NCI-H146 treated with DMSO at 0.1 percent for 48 hours (cell line): ENCODE data around the gene RPS27.
"Not testable (repeated sequence)": the region's sequence is repeated elsewhere in the genome, so short reads cannot be mapped to it uniquely, and the experiment has no call there.

Experiments used
- DNase-seq: peaks from one replicate; lab custom pipeline; 2025; ENCODE audit not compliant: unreplicated experiment; lab: John Stamatoyannopoulos, UW

RPS27 gene

GRCh38 chr1:153960206-153960605, 30.4 kb upstream of the RPS27 start:
- DNase-seq, result no peak

DNA sequence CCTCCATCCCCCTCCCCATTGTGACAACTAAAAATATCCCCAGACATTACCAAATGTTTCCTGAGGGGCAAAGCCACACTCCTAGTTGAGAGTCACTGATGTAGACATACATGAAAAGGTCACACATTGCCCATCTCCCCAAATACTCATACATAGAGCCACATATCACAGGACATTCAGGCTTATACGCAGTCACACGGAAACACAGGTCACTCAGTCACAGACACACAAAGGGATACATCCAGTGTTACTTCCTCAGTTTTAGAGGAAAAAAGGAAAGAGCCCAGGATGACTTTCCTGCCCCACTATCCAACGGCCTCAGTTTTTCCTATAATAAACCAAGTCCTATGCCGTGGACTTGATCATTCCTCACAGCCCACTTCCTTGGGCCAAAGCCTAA, 29.1 kb upstream of the RPS27 start:
- no peak for DNase-seq

- no peak for DNase-seq
Observed at GRCh38 chr1:153962088-153963029, 28.2 kb upstream of the RPS27 start.

DNA sequence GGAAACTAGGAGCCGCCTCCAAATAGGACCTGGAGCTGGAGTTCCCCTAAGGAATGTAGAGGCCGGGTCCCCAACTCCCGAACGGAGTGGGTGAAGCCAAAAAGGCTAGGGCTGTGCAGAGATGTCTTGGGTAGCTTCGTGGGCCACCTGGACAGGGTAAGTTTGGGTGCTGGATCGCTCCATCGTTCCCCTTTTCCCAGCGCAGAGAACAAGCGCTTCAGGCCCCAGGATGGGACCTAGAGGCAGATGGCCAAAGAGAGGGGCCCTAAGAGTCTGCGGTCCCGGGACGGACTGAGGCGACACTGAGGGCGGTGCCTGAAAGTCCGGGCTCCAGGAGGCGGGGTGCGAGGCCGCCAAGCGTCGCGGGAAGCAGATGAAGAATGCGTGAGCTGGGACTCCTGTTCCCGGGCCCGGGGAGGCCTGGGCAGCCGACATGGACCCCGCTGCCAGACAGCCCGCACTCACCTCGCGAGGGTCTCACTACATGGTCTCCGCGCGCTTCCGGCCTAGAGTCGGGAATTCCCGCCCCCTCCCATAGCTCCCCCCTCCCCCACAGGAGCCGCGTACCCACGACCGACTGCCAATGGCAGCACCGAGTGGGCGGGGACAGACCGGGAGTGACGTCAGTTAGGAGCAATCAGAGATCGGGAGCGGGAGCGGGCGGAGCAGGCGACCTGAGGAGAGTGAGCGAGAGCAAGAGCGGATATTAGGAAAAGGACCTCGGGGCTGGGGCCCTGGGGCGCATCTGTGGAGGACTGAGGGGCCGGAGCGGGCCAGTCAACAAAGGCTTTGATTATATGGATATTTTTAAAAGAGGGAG, 27.3 kb upstream of the RPS27 start, which contains the start of gene SLC39A1:
TSS of gene SLC39A1 (minus strand) at position 508 of the 820 bp plus-strand sequence. CDS start 822 bp downstream, outside the sequence.
- peak; percentile 92 for DNase-seq

- peak; percentile 42 for DNase-seq
Observed at GRCh38 chr1:153963850-153964331, 26.7 kb upstream of the RPS27 start.

GRCh38 chr1:153967107-153967999, 23.2 kb upstream of the RPS27 start, which contains the start of gene CREB3L4:
CREB3L4 (plus strand) TSS chr1:153967902; CDS start chr1:153968526, 624 bp downstream.
- peak; percentile 96 for DNase-seq

GRCh38 chr1:153968000-153968363, 22.6 kb upstream of the RPS27 start:
- DNase-seq, result peak; percentile 45

- DNase-seq, result no peak
Observed at GRCh38 chr1:153968408-153968807, 22.2 kb upstream of the RPS27 start.

DNA sequence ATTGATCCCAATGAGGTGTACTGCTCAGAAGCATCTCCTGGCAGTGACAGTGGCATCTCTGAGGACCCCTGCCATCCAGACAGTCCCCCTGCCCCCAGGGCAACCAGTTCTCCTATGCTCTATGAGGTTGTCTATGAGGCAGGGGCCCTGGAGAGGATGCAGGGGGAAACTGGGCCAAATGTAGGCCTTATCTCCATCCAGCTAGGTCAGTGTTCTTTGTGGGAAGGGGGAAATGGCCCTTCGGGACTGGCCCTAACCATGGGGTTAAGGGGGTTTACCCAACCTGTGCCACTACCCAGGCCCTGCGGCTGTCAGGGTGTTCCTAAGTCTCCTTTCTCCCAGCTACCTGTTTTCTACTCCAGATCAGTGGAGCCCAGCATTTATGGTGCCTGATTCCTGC, 21.6 kb upstream of the RPS27 start:
- no peak for DNase-seq

DNA sequence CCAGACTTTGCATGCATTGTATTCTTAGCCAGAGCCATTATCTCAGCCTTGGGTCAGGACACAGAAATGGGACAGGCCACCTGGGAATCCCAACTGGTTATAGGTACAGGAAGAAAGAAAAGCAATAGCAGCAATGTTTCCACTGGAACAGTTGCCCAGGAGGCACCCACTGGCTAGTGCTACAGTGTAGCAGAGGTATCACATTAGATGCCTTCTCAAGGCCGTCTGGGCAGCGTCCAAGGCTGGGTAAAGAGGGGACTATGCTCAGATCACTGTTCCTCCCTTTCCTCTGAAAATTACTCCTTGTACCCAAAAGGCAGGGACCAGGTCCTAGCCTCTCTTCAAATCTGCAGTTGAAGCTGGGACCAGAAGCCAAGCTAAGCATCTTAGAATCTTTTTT, 20.2 kb upstream of the RPS27 start:
- DNase-seq, result no peak

GRCh38 chr1:153973071-153973470, 17.5 kb upstream of the RPS27 start:
- DNase-seq, result no peak

GRCh38 chr1:153973525-153973924, 17.0 kb upstream of the RPS27 start:
- no peak for DNase-seq

GRCh38 chr1:153976819-153977249, 13.7 kb upstream of the RPS27 start:
- DNase-seq, result no peak

DNA sequence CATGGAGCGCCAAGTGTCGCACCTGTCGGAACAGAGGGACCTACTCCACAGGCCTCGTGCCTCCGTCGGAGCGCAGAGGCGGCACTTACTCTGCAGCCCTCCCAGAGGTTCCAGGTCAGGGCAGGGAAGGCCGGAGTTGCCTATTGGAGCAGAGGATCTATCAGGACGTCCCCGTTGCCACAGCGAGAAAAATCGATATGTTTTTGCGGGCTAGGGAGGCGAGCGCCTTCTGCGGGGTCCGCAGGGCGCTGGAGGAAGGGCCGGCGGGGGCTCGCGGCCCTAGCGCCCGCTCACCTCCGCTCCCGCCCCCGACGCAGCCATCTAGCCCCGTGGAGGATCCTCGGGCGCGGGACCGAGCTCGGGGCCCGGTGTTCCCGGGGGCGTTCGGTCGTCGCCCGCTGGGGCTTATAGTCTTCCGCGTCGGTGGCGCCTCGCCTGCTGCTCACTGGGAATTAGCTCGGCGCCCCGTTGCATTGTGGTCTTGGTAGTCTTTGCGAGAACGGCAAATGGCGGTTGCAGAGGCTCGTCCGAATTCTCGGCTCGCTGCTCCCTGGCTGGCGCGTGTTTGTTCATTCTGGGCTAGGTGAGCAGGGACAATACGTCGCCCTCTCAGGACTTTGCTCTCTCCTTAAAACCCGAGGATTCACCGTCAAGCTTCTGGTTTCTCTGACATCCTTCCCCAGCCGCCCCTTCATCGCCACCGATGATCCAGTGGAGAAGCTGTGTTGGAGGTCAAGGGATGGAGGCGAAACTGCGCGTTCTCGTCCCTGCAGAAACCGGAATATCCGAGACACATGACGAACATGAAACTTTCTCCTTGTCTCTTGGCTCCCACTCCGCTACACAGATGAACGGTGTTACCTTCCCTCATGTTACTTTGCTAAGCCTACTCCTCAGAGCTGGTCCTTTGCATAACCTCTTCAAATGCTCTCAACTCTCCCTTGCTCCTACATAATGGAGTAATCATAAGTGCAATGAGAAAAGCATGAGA, 13.0 kb upstream of the RPS27 start, which contains the start of gene JTB:
TSS of gene JTB (minus strand) at position 425 of the 991 bp plus-strand sequence. CDS start at position 3, 422 bp downstream.
- DNase-seq, result peak; percentile 71

- no peak for DNase-seq
Observed at GRCh38 chr1:153978274-153978909, 12.2 kb upstream of the RPS27 start.

DNA sequence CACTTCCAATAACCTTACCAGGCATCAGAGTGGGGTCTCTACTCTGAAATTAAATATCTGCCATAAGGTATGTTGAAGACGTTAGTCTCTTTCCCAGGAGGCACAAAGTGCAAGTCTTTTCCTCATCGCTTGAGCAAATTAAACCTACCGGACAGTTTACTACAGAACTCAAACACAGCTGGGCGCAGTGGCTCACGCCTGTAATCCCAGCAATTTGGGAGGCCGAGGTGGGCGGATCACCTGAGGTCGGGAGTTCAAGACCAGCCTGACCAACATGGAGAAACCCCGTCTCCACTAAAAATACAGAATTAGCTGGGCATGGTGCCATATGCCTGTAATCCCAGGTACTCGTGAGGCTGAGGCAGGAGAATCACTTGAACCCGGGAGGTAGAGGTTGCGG, 11.5 kb upstream of the RPS27 start:
- not testable (repeated sequence) for DNase-seq

GRCh38 chr1:153981735-153982134, 8.8 kb upstream of the RPS27 start:
- DNase-seq, result not testable (repeated sequence)

DNA sequence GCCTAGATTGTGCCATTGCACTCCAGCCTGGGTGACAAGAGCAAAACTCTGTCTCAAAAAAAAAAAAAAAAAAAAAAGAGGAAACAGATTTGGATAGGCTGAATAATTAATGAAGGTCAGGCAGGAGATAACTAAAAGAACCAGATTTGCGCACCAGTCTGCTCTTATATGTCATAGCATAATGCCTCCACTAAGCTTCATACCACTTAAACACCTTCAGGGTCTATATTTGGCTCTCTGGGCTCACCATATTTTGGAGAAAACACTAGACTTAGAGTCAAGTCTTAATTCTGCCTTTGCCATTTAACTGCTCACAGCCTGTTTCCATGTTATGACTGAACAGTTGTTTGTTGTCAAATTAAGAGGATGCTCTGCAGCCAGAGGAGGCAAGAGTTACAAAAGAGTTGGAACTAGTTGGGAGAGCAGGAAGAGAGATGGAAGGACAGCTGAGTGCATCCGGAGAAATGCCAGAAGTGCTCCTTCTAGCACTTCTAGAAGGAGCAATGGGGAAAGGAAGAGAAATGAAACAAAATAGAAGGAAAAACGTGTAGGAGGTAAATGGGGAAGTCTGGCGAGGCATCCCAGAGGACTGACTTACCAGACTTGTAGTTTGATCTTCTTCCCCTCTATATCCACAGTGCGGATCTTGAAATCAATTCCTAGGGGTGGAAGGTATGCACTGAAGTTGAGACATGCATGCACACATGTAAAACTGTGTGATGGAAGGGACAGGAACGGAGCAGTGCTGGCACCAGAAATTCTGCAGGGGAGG, 6.3 kb upstream of the RPS27 start:
- no peak for DNase-seq
